Measurements from ENCODE around the gene MAPK6.

- TF ChIP-seq, protein P1, sequence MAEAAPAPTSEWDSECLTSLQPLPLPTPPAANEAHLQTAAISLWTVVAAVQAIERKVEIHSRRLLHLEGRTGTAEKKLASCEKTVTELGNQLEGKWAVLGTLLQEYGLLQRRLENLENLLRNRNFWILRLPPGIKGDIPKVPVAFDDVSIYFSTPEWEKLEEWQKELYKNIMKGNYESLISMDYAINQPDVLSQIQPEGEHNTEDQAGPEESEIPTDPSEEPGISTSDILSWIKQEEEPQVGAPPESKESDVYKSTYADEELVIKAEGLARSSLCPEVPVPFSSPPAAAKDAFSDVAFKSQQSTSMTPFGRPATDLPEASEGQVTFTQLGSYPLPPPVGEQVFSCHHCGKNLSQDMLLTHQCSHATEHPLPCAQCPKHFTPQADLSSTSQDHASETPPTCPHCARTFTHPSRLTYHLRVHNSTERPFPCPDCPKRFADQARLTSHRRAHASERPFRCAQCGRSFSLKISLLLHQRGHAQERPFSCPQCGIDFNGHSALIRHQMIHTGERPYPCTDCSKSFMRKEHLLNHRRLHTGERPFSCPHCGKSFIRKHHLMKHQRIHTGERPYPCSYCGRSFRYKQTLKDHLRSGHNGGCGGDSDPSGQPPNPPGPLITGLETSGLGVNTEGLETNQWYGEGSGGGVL (tag by site-specific recombination; IDR thresholded peaks at IDR 0.05), result no peak
- TF ChIP-seq SCRT1 (tag by site-specific recombination; IDR thresholded peaks at IDR 0.05; ENCODE audit: borderline replicate concordance) (no peak), KLF16 (tag by site-specific recombination; IDR thresholded peaks at IDR 0.05) (no peak), ZNF157 (tag by site-specific recombination; IDR thresholded peaks at IDR 0.05) (no peak), CTCF (tag by site-specific recombination; IDR thresholded peaks at IDR 0.05) (no peak), ZNF664 (tag by site-specific recombination; IDR thresholded peaks at IDR 0.05) (no peak), ZBTB7A (tag by site-specific recombination; IDR thresholded peaks at IDR 0.05; ENCODE audit: low read depth) (no peak), ZNF302 (tag by site-specific recombination; IDR thresholded peaks at IDR 0.05; ENCODE audit: low read depth) (no peak), ZNF146 (tag by site-specific recombination; IDR thresholded peaks at IDR 0.05) (no peak), ZNF704 (tag by site-specific recombination; IDR thresholded peaks at IDR 0.05) (no peak), ZNF394 (tag by site-specific recombination; IDR thresholded peaks at IDR 0.05; ENCODE audit: borderline replicate concordance) (no peak), TCF7L2 (IDR thresholded peaks at IDR 0.05; ENCODE audit: borderline replicate concordance, low read depth, low read length) (no peak), RBAK (tag by site-specific recombination; IDR thresholded peaks at IDR 0.05) (no peak), ZNF274 (IDR thresholded peaks at IDR 0.05; ENCODE audit: low read length) (no peak), ZNF274 (tag by site-specific recombination; IDR thresholded peaks at IDR 0.05; ENCODE audit: borderline replicate concordance) (no peak)
These were observed 7.3 kb upstream of the MAPK6 start for GRCh38 chr15:52011711-52012144.
